ENCODE data around the gene KREMEN1.
"Not testable (repeated sequence)": the region's sequence is repeated elsewhere in the genome, so short reads cannot be mapped to it uniquely, and the experiment has no call there.

Gene KREMEN1

GRCh38 chr22:29079218-29079901, 6.5 kb downstream of the KREMEN1 start:
- DNase-seq, result peak; percentile 76

- peak; percentile 4 for DNase-seq
Measured at GRCh38 chr22:29080106-29080975, 7.5 kb downstream of the KREMEN1 start.

GRCh38 chr22:29081517-29082236, 8.8 kb downstream of the KREMEN1 start:
- DNase-seq, result no peak

GRCh38 chr22:29082826-29083545, 10.2 kb downstream of the KREMEN1 start:
- DNase-seq, result no peak

GRCh38 chr22:29083576-29083932, 10.7 kb downstream of the KREMEN1 start:
- not testable (repeated sequence) for DNase-seq

GRCh38 chr22:29083933-29084591, 11.2 kb downstream of the KREMEN1 start:
- no peak for DNase-seq

GRCh38 chr22:29087012-29087411, 14.2 kb downstream of the KREMEN1 start:
- DNase-seq, result no peak

GRCh38 chr22:29088809-29089208, 16.0 kb downstream of the KREMEN1 start:
- DNase-seq, result no peak

- DNase-seq, result no peak
Measured at GRCh38 chr22:29089507-29089906, 16.7 kb downstream of the KREMEN1 start.

- peak; percentile 73 for DNase-seq
Measured at GRCh38 chr22:29090039-29090438, 17.2 kb downstream of the KREMEN1 start.

GRCh38 chr22:29092243-29092642, 19.4 kb downstream of the KREMEN1 start:
- DNase-seq, result no peak

GRCh38 chr22:29093030-29093429, 20.2 kb downstream of the KREMEN1 start:
- no peak for DNase-seq

- DNase-seq, result no peak
Measured at GRCh38 chr22:29093501-29094300, 20.9 kb downstream of the KREMEN1 start.

- DNase-seq, result no peak
Measured at GRCh38 chr22:29095459-29095858, 22.6 kb downstream of the KREMEN1 start.

GRCh38 chr22:29096736-29097669, 24.2 kb downstream of the KREMEN1 start:
- no peak for DNase-seq

GRCh38 chr22:29098296-29098695, 25.5 kb downstream of the KREMEN1 start:
- no peak for DNase-seq

GRCh38 chr22:29102300-29102699, 29.5 kb downstream of the KREMEN1 start:
- DNase-seq, result no peak

GRCh38 chr22:29103121-29103520, 30.3 kb downstream of the KREMEN1 start:
- DNase-seq, result no peak

GRCh38 chr22:29105468-29105867, 32.6 kb downstream of the KREMEN1 start:
- DNase-seq, result no peak

GRCh38 chr22:29106839-29107238, 34.0 kb downstream of the KREMEN1 start:
- DNase-seq, result no peak

Data from NCI-H748 treated with DMSO at 0.1 percent for 48 hours (cell line).